IMR-90 (cell line): ENCODE results near the gene FBXW5. TPM values are rescaled to one million over a fixed set of nuclear protein-coding genes. Genes with fewer than 3 reads are reported as not detected.

ENCODE experiments used
- ATAC-seq: fragments of 200-7000 bp; cut with Tn5 transposase; 2 replicates; pipeline ENCODE4 v1.9.1; 2020; ENCODE audit warnings: low read depth, mild to moderate bottlenecking, moderate library complexity
- BruUV-seq: library from RNA; stranded (reverse); fragments of 400-500 nt; replicated peaks from 2 replicates; lab custom pipeline; 2021; lab: Mats Ljungman, UMichigan
- CTCF ChIA-PET: fragments of 300-600 bp; formaldehyde crosslinking; extraction: SDS; loops from one replicate; lab custom pipeline; 2021; ENCODE audit warnings: antibody characterized with exemption; lab: Yijun Ruan, JAX
- POLR2A ChIA-PET: fragments of 300-600 bp; sonication (Branson Sonifier 250); formaldehyde crosslinking; loops from one replicate; lab custom pipeline; 2022; ENCODE audit warnings: antibody characterized with exemption; ENCODE audit not compliant: unreplicated experiment; lab: Charles Lee
- DNase-seq: peaks from one replicate; pipeline ENCODE4 v3.0.0; 2013
- H2AFZ ChIP-seq: replicated peaks from 2 replicates; pipeline ENCODE3; 2013; ENCODE audit warnings: low read length, mild to moderate bottlenecking; ENCODE audit not compliant: poor library complexity
- H2AK5ac ChIP-seq: 2 replicates; pipeline ENCODE4 v1.6.1; 2013; ENCODE audit warnings: low read depth, low read length, inconsistent platforms
- H2AK9ac ChIP-seq: replicated peaks from 2 replicates; pipeline ENCODE3; 2013; ENCODE audit warnings: mild to moderate bottlenecking, low read depth, low read length, moderate library complexity; ENCODE audit not compliant: poor library complexity
- H2BK120ac ChIP-seq: 2 replicates; pipeline ENCODE4 v1.6.1; 2013; ENCODE audit warnings: low read depth, low read length, inconsistent platforms
- H2BK15ac ChIP-seq: 3 replicates; pipeline ENCODE4 v1.6.1; 2013; ENCODE audit warnings: low read depth, low read length, inconsistent platforms
- H2BK20ac ChIP-seq: 2 replicates; pipeline ENCODE4 v1.6.1; 2013; ENCODE audit warnings: low read depth, mild to moderate bottlenecking, inconsistent platforms, low read length, moderate library complexity
- H2BK5ac ChIP-seq: 2 replicates; pipeline ENCODE4 v1.6.1; 2013; ENCODE audit warnings: mild to moderate bottlenecking, low read depth, low read length, inconsistent platforms; ENCODE audit not compliant: poor library complexity, severe bottlenecking
- H3K14ac ChIP-seq: replicated peaks from 2 replicates; pipeline ENCODE4 v1.6.1; 2013; ENCODE audit warnings: low read depth, low read length, inconsistent platforms
- H3K18ac ChIP-seq: 2 replicates; pipeline ENCODE4 v1.6.1; 2013; ENCODE audit warnings: low read depth, low read length, control low read depth
- H3K23ac ChIP-seq: 2 replicates; pipeline ENCODE4 v1.6.1; 2013; ENCODE audit warnings: low read depth, low read length, inconsistent platforms
- H3K27ac ChIP-seq: 2 replicates; pipeline ENCODE4 v1.5.1; 2013; ENCODE audit warnings: mild to moderate bottlenecking, control low read depth, low read length; ENCODE audit not compliant: insufficient read depth
- H3K27me3 ChIP-seq: 2 replicates; pipeline ENCODE4 v1.6.1; 2013; ENCODE audit warnings: low read length; ENCODE audit not compliant: control insufficient read depth, insufficient read depth
- H3K36me3 ChIP-seq: 2 replicates; pipeline ENCODE4 v1.6.1; 2013; ENCODE audit warnings: low read length, mixed read lengths; ENCODE audit not compliant: control insufficient read depth, insufficient read depth
- H3K4ac ChIP-seq: 2 replicates; pipeline ENCODE4 v1.6.1; 2013; ENCODE audit warnings: low read depth, low read length, inconsistent platforms
- H3K4me1 ChIP-seq: 2 replicates; pipeline ENCODE4 v1.6.1; 2013; ENCODE audit warnings: low read length, mixed read lengths; ENCODE audit not compliant: control insufficient read depth, insufficient read depth
- H3K4me2 ChIP-seq: 2 replicates; pipeline ENCODE4 v1.6.1; 2013; ENCODE audit warnings: low read depth, mild to moderate bottlenecking, control low read depth, low read length, moderate library complexity
- H3K4me3 ChIP-seq: 2 replicates; pipeline ENCODE4 v1.5.1; 2013; ENCODE audit warnings: low read depth, mild to moderate bottlenecking, control low read depth, low read length, moderate library complexity; ENCODE audit not compliant: insufficient read depth
- H3K56ac ChIP-seq: 2 replicates; pipeline ENCODE4 v1.6.1; 2013; ENCODE audit warnings: low read length, inconsistent platforms; ENCODE audit not compliant: insufficient read depth; ENCODE audit errors: extremely low read depth
- H3K79me1 ChIP-seq, 2 experiments: 2 replicates each; pipeline ENCODE4 v1.6.1; 2013; ENCODE audit warnings: low read length in 2 of 2, inconsistent platforms in 1 of 2, low read depth in 1 of 2
- H3K9ac ChIP-seq: 2 replicates; pipeline ENCODE4 v1.6.1; 2013; ENCODE audit warnings: low read depth, low read length, control low read depth
- H3K9me1 ChIP-seq: 2 replicates; pipeline ENCODE4 v1.6.1; 2013; ENCODE audit warnings: low read length, inconsistent platforms; ENCODE audit not compliant: insufficient read depth
- H3K9me3 ChIP-seq: 2 replicates; pipeline ENCODE4 v1.6.1; 2013; ENCODE audit warnings: low read length; ENCODE audit not compliant: control insufficient read depth, insufficient read depth
- H4K20me1 ChIP-seq: 2 replicates; pipeline ENCODE4 v1.6.1; 2013; ENCODE audit warnings: low read length, inconsistent platforms; ENCODE audit not compliant: insufficient read depth
- H4K5ac ChIP-seq: 2 replicates; pipeline ENCODE4 v1.6.1; 2013; ENCODE audit warnings: mild to moderate bottlenecking, low read depth, low read length, control low read depth
- H4K8ac ChIP-seq, 2 experiments: 2 replicates each; pipeline ENCODE4 v1.6.1; 2013; ENCODE audit warnings: low read depth in 2 of 2, low read length in 2 of 2, control low read depth in 1 of 2, inconsistent platforms in 1 of 2
- H4K91ac ChIP-seq: 2 replicates; pipeline ENCODE4 v1.6.1; 2013; ENCODE audit warnings: low read depth, low read length, inconsistent platforms; ENCODE audit not compliant: insufficient read depth
- BHLHE40 ChIP-seq: fragments of 150-350 bp; IDR thresholded peaks from 2 replicates; pipeline ENCODE4 v1.6.1; 2016; ENCODE audit warnings: mild to moderate bottlenecking, low read depth, low read length
- CEBPB ChIP-seq: IDR thresholded peaks from 2 replicates; pipeline ENCODE4 v1.6.1; 2012; ENCODE audit warnings: low read depth, low read length, improper control_type of control experiment
- FOS ChIP-seq: fragments of 150-350 bp; IDR thresholded peaks from 2 replicates; pipeline ENCODE4 v1.6.1; 2016; ENCODE audit warnings: low read depth, low read length
- MAZ ChIP-seq: IDR thresholded peaks from 2 replicates; pipeline ENCODE4 v1.6.1; 2012; ENCODE audit warnings: low read depth, mild to moderate bottlenecking, low read length, improper control_type of control experiment, moderate library complexity, borderline replicate concordance
- MXI1 ChIP-seq: IDR thresholded peaks from 2 replicates; pipeline ENCODE4 v1.6.1; 2012; ENCODE audit warnings: low read depth, mild to moderate bottlenecking, low read length, moderate library complexity, borderline replicate concordance
- NFE2L2 ChIP-seq: fragments of 150-350 bp; IDR thresholded peaks from 2 replicates; pipeline ENCODE4 v1.6.1; 2016; ENCODE audit warnings: low read depth, mild to moderate bottlenecking, low read length
- POLR2A ChIP-seq: IDR thresholded peaks from 2 replicates; pipeline ENCODE4 v1.6.1; 2012; ENCODE audit warnings: mild to moderate bottlenecking, low read depth, low read length
- RAD21 ChIP-seq: IDR thresholded peaks from 2 replicates; pipeline ENCODE4 v1.6.1; 2012; ENCODE audit warnings: low read length, improper control_type of control experiment
- RCOR1 ChIP-seq: IDR thresholded peaks from 2 replicates; pipeline ENCODE4 v1.6.1; 2012; ENCODE audit warnings: mild to moderate bottlenecking, low read length, improper control_type of control experiment; ENCODE audit not compliant: insufficient replicate concordance
- WGBS, 2 experiments: methylation state at CpG; one replicate each; pipeline versions ENCODE4 v1.1.5 to v1.1.7; 2013; ENCODE audit warnings: missing lambda C conversion rate in 2 of 2; ENCODE audit not compliant: insufficient read length in 1 of 2; ENCODE audit errors: extremely low coverage in 2 of 2; 5-methylcytosine and 5-hydroxymethylcytosine counted together
- dilution Hi-C: fragments of 300-500 bp; cut with HindIII; formaldehyde crosslinking; loops from one replicate; pipeline ENCODE4 v1.14.3; 2018; ENCODE audit warnings: low sequenced_read_pairs; ENCODE audit not compliant: unreplicated experiment
- in situ Hi-C: fragments of 300-500 bp; cut with MboI; formaldehyde crosslinking; loops from 3 replicates; pipeline ENCODE4 v1.14.3; 2019; ENCODE audit warnings: low sequenced_read_pairs, inconsistent platforms, mixed read lengths
- intact Hi-C: fragments of 100-400 bp; cut with micrococcal nuclease; formaldehyde crosslinking; loops from 2 replicates; pipeline ENCODE4 v1.10.0; 2022
- polyA plus RNA-seq, 3 experiments: library from polyadenylated mRNA; depleted of rRNA; stranded (reverse); fragments of >200 nt; gene quantifications; 2 replicates each; pipeline ENCODE4 v1.2.3, GENCODE V29; 2012; ENCODE audit warnings: low replicate concordance in 1 of 3
- total RNA-seq: library from RNA; depleted of rRNA; stranded (reverse); fragments of >200 nt; gene quantifications from 2 replicates; pipeline ENCODE4 v1.2.3, GENCODE V29; 2012
- TF ChIP-seq, protein P1 (sequence below): fragments of 150-350 bp; IDR thresholded peaks from 2 replicates; pipeline ENCODE4 v1.6.1; 2017; ENCODE audit warnings: mild to moderate bottlenecking, antibody characterized with exemption, low read length, low read depth
- TF ChIP-seq, protein P2 (sequence below): fragments of 150-350 bp; IDR thresholded peaks from 2 replicates; pipeline ENCODE4 v1.6.1; 2016; ENCODE audit warnings: low read depth, mild to moderate bottlenecking, low read length, moderate library complexity, borderline replicate concordance

FBXW5 gene
- total and polyA plus RNA-seq, 2 of the 4 experiments (the other 2 are of a cell fraction) = 65.1 to 80.2 TPM

DNA sequence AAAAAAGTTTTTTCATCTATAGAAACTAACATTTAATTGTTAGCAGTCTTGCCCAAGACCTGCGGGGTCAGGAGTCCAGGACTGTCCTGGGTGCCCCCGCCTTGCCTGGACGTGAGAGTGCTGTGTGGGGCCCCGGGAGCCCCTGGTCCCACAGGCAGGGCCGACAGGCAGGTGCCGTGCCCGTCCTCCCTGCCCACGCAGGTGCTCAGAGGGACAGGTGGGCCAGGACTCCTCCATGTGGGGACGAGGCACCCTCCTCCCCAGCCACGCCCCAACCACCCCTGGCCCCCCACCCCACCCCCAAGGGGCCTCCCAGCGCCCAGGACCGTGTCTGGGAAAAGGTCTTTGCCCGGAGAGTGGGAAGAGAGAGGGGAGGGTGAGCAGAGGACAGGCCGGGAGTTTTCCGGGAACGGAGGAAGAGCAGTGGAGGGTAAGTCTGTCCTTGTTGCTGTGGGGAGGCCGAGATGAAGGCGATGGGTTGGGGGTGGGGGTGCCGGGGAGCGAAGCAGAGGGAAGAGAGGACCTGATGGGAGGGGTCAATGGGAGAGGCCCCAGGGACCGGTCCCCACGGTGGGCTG lies 4.8 kb upstream of the FBXW5 start:
- ChIA-PET CTCF (interaction anchor here (2.0 kb wide), 1 partner anchor 80 kb away, joined by 9 read pairs; no protein-coding TSS in a partner anchor), POLR2A (no interaction called here)
- no peak overlapping the region for H2BK5ac ChIP-seq
- no peak overlapping the region for H3K14ac ChIP-seq
- peak overlapping the region; percentile 50; the same call in 1 of the 2 replicates for H2AK5ac ChIP-seq
- H3K79me1 ChIP-seq = peaks cover 0 to 5% of the 10 kb centered on the region in 2 experiments; a peak in 1 of 4 replicates
- no peak overlapping the region; the same call in 1 of the 2 replicates for H3K4ac ChIP-seq
- no peak overlapping the region; the same call in 1 of the 2 replicates for H3K27ac ChIP-seq
- DNase-seq = no peak
- no TSS peak for BruUV-seq
- H4K20me1 ChIP-seq = no peaks in the 10 kb centered on the region
- H3K18ac ChIP-seq = no peak overlapping the region
- no peak overlapping the region for H4K5ac ChIP-seq
- H3K9me3 ChIP-seq = no peaks in the 10 kb centered on the region
- no peak overlapping the region for H2BK120ac ChIP-seq
- 7% methylated on average over 4 of the region's 22 CpGs; no CpG with 5 or more reads in 1 of the 2 experiments for WGBS, 2 experiments
- H3K56ac ChIP-seq = no peak overlapping the region
- H2BK20ac ChIP-seq = no peak overlapping the region
- peak overlapping the region; percentile 98 for H2AFZ ChIP-seq
- H3K27me3 ChIP-seq = peaks cover 5% of the 10 kb centered on the region; the same call in 1 of the 2 replicates
- H4K8ac ChIP-seq = peak overlapping the region; percentile 45 to 69; a peak in 1 of 4 replicates
- in situ Hi-C loops (no loop called here), intact Hi-C loops (no loop called here), dilution Hi-C loops (no loop called here)
- peak overlapping the region; percentile 40 for H3K4me3 ChIP-seq
- H2BK15ac ChIP-seq = no peak overlapping the region
- no peak overlapping the region; the same call in 1 of the 2 replicates for H3K9ac ChIP-seq
- peak; percentile 2; the same call in 1 of the 2 replicates for ATAC-seq
- no peaks in the 10 kb centered on the region; the same call in 1 of the 2 replicates for H3K4me1 ChIP-seq
- H2AK9ac ChIP-seq = peak overlapping the region; percentile 58
- no peak overlapping the region for H3K23ac ChIP-seq
- no peak overlapping the region; the same call in 1 of the 2 replicates for H4K91ac ChIP-seq
- TF ChIP-seq RCOR1 (no peak), FOS (no peak), POLR2A (no peak), BHLHE40 (no peak), RAD21 (no peak), MXI1 (no peak), CEBPB (no peak), NFE2L2 (no peak), MAZ (no peak)
- TF ChIP-seq, protein P1, sequence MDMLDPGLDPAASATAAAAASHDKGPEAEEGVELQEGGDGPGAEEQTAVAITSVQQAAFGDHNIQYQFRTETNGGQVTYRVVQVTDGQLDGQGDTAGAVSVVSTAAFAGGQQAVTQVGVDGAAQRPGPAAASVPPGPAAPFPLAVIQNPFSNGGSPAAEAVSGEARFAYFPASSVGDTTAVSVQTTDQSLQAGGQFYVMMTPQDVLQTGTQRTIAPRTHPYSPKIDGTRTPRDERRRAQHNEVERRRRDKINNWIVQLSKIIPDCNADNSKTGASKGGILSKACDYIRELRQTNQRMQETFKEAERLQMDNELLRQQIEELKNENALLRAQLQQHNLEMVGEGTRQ = no peak
- TF ChIP-seq, protein P2, sequence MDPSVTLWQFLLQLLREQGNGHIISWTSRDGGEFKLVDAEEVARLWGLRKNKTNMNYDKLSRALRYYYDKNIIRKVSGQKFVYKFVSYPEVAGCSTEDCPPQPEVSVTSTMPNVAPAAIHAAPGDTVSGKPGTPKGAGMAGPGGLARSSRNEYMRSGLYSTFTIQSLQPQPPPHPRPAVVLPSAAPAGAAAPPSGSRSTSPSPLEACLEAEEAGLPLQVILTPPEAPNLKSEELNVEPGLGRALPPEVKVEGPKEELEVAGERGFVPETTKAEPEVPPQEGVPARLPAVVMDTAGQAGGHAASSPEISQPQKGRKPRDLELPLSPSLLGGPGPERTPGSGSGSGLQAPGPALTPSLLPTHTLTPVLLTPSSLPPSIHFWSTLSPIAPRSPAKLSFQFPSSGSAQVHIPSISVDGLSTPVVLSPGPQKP = no peak
- H3K9me1 ChIP-seq = peaks cover 4% of the 10 kb centered on the region
- H3K36me3 ChIP-seq = no peaks in the 10 kb centered on the region
- H3K4me2 ChIP-seq = peak overlapping the region; percentile 79
